Neural cell (in vitro differentiated cells): Measurements from ENCODE around the gene DEGS2.

Source experiments
- CTCF ChIP-seq: fragments of 450-650 bp; IDR thresholded peaks from 2 replicates; pipeline ENCODE4 v1.5.1; 2014; ENCODE audit warnings: antibody characterized with exemption, mild to moderate bottlenecking, moderate library complexity; ENCODE audit not compliant: poor library complexity, severe bottlenecking
- EP300 ChIP-seq: fragments of 450-650 bp; conservative IDR thresholded peaks from 2 replicates; pipeline ENCODE4 v1.6.1; 2014; ENCODE audit warnings: antibody characterized with exemption, mild to moderate bottlenecking, moderate library complexity; ENCODE audit not compliant: poor library complexity, severe bottlenecking
- EZH2 ChIP-seq: fragments of 200-600, 300-800 bp; shearing (Covaris generic), sonication (generic); IDR thresholded peaks from 2 replicates; pipeline ENCODE4 v1.6.1; 2014; ENCODE audit warnings: antibody characterized with exemption, low read length, borderline replicate concordance, mild to moderate bottlenecking; ENCODE audit not compliant: insufficient read depth, poor library complexity, severe bottlenecking
- MXI1 ChIP-seq: fragments of 450-650 bp; conservative IDR thresholded peaks from 2 replicates; pipeline ENCODE4 v1.6.1; 2014; ENCODE audit warnings: antibody characterized with exemption, mild to moderate bottlenecking; ENCODE audit not compliant: poor library complexity, severe bottlenecking
- POLR2AphosphoS5 ChIP-seq: IDR thresholded peaks from 2 replicates; pipeline ENCODE4 v1.6.1; 2012
- RAD21 ChIP-seq: fragments of 450-650 bp; conservative IDR thresholded peaks from 2 replicates; pipeline ENCODE4 v1.6.1; 2014; ENCODE audit warnings: antibody characterized with exemption, mild to moderate bottlenecking, moderate library complexity
- SMC3 ChIP-seq: fragments of 450-650 bp; conservative IDR thresholded peaks from 2 replicates; pipeline ENCODE4 v1.6.1; 2014; ENCODE audit warnings: antibody characterized with exemption, mild to moderate bottlenecking, moderate library complexity; ENCODE audit not compliant: poor library complexity
- TAF1 ChIP-seq: IDR thresholded peaks from 2 replicates; pipeline ENCODE4 v1.6.1; 2012; ENCODE audit warnings: low read depth
- TF ChIP-seq, protein P1 (sequence below): IDR thresholded peaks from 2 replicates; pipeline ENCODE4 v1.6.1; 2012; ENCODE audit warnings: borderline replicate concordance

DNA sequence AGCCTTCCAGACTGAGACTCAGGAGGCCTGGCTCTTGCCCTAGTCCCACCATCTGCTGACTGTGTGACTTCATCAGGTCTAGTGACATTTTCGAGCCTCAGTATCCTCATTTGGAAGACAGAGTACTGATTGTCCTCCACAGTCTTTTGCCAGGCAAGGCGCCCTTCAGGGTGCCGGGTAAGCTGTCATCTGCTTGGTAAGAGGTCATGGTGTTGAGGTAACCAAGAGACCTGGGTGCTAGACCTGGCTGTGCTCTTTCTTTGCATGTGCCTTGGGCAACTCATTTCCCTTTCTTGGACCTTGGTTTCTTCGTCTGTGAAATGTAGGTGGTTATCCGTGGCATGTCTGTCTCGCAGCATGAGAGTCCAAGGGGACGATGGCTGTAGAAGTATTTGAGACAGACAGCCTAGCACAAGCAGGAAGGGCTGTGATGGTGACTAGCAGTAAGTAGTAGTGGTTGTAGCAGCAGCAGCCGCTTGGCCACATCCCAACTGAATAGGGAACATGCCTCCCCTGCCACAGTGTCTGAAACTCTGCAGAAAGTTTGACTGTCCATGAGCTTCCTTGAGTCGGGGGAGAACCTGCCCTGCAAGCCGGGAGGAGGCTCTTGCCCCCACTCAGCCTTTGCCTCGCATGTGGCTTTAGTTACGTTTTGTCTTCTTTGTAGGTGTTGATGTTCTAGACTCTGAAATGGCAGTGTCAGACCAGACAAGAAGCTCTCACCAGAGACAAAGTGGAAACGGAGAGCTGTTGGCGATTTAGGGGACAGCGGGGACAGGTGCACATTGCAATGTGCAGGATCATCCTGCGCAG is 53.9 kb downstream of the DEGS2 start:
- no peak for TF ChIP-seq CTCF
- no peak for TF ChIP-seq EP300
- TF ChIP-seq RAD21: no peak
- TF ChIP-seq, protein P1, sequence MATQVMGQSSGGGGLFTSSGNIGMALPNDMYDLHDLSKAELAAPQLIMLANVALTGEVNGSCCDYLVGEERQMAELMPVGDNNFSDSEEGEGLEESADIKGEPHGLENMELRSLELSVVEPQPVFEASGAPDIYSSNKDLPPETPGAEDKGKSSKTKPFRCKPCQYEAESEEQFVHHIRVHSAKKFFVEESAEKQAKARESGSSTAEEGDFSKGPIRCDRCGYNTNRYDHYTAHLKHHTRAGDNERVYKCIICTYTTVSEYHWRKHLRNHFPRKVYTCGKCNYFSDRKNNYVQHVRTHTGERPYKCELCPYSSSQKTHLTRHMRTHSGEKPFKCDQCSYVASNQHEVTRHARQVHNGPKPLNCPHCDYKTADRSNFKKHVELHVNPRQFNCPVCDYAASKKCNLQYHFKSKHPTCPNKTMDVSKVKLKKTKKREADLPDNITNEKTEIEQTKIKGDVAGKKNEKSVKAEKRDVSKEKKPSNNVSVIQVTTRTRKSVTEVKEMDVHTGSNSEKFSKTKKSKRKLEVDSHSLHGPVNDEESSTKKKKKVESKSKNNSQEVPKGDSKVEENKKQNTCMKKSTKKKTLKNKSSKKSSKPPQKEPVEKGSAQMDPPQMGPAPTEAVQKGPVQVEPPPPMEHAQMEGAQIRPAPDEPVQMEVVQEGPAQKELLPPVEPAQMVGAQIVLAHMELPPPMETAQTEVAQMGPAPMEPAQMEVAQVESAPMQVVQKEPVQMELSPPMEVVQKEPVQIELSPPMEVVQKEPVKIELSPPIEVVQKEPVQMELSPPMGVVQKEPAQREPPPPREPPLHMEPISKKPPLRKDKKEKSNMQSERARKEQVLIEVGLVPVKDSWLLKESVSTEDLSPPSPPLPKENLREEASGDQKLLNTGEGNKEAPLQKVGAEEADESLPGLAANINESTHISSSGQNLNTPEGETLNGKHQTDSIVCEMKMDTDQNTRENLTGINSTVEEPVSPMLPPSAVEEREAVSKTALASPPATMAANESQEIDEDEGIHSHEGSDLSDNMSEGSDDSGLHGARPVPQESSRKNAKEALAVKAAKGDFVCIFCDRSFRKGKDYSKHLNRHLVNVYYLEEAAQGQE: no peak
- TF ChIP-seq TAF1: no peak
- TF ChIP-seq POLR2AphosphoS5: no peak
- no peak for TF ChIP-seq MXI1
- TF ChIP-seq EZH2: no peak
- no peak for TF ChIP-seq SMC3
